ENCODE data around the gene STIM1.
"Not testable (repeated sequence)": the region's sequence is repeated elsewhere in the genome, so short reads cannot be mapped to it uniquely, and the experiment has no call there.

Gene STIM1

GRCh38 chr11:3983101-3983500 lies 127.6 kb downstream of the STIM1 start:
- DNase-seq (ENCODE audit: low read depth): no peak

GRCh38 chr11:3984896-3985295 lies 129.4 kb downstream of the STIM1 start:
- DNase-seq (ENCODE audit: low read depth): no peak

GRCh38 chr11:3985631-3986030 lies 130.2 kb downstream of the STIM1 start:
- no peak for DNase-seq (ENCODE audit: low read depth)

GRCh38 chr11:3986301-3986700 lies 130.8 kb downstream of the STIM1 start:
- DNase-seq (ENCODE audit: low read depth): no peak

GRCh38 chr11:3989276-3989920 lies 133.9 kb downstream of the STIM1 start:
- DNase-seq (ENCODE audit: low read depth): peak; percentile 50

- DNase-seq (ENCODE audit: low read depth): no peak
Observed at GRCh38 chr11:3989921-3990290, 134.4 kb downstream of the STIM1 start.

- DNase-seq (ENCODE audit: low read depth): no peak
Observed at GRCh38 chr11:3990406-3990805, 134.9 kb downstream of the STIM1 start.

- no peak for DNase-seq (ENCODE audit: low read depth)
Observed at GRCh38 chr11:3992964-3993363, 137.5 kb downstream of the STIM1 start.

GRCh38 chr11:3994030-3994640 lies 138.7 kb downstream of the STIM1 start:
- DNase-seq (ENCODE audit: low read depth): peak; percentile 55

GRCh38 chr11:3995307-3995706 lies 139.8 kb downstream of the STIM1 start:
- peak; percentile 14 for DNase-seq (ENCODE audit: low read depth)

- DNase-seq (ENCODE audit: low read depth): peak; percentile 77
Observed at GRCh38 chr11:3995949-3996554, 140.6 kb downstream of the STIM1 start.

- DNase-seq (ENCODE audit: low read depth): no peak
Observed at GRCh38 chr11:3996651-3997050, 141.2 kb downstream of the STIM1 start.

- not testable (repeated sequence) for DNase-seq (ENCODE audit: low read depth)
Observed at GRCh38 chr11:4004753-4005152, 149.3 kb downstream of the STIM1 start.

GRCh38 chr11:4006946-4007680 lies 151.6 kb downstream of the STIM1 start:
- no peak for DNase-seq (ENCODE audit: low read depth)

GRCh38 chr11:4008116-4008515 lies 152.7 kb downstream of the STIM1 start:
- DNase-seq (ENCODE audit: low read depth): no peak

- DNase-seq (ENCODE audit: low read depth): not testable (repeated sequence)
Observed at GRCh38 chr11:4016602-4017001, 161.1 kb downstream of the STIM1 start.

GRCh38 chr11:4017129-4017528 lies 161.7 kb downstream of the STIM1 start:
- no peak for DNase-seq (ENCODE audit: low read depth)

GRCh38 chr11:4018641-4019040 lies 163.2 kb downstream of the STIM1 start:
- DNase-seq (ENCODE audit: low read depth): no peak

GRCh38 chr11:4019891-4020290 lies 164.4 kb downstream of the STIM1 start:
- no peak for DNase-seq (ENCODE audit: low read depth)

- DNase-seq (ENCODE audit: low read depth): no peak
Observed at GRCh38 chr11:4022669-4023068, 167.2 kb downstream of the STIM1 start.

GRCh38 chr11:4025248-4025966 lies 169.9 kb downstream of the STIM1 start:
- DNase-seq (ENCODE audit: low read depth): no peak

GRCh38 chr11:4025967-4026324 lies 170.5 kb downstream of the STIM1 start:
- no peak for DNase-seq (ENCODE audit: low read depth)
